Keratinocyte (primary cell): ENCODE measurements around the gene TPST2. TPM values are rescaled to one million over a fixed set of nuclear protein-coding genes. Genes with fewer than 3 reads are reported as not detected.

ENCODE experiments used
- DNase-seq: peaks from one replicate; pipeline ENCODE4 v3.0.0-alpha.2; 2011; ENCODE audit warnings: low read depth, missing footprints, low spot score
- FAIRE-seq: peaks from 2 replicates; lab custom pipeline; 2011; peaks lifted over from hg19 to GRCh38; lab: Jason Lieb, UNC
- H2AFZ ChIP-seq: 2 replicates; pipeline ENCODE4 v1.6.0; 2012; ENCODE audit warnings: low read length, control low read depth, inconsistent platforms; ENCODE audit not compliant: control insufficient read depth
- H3K27ac ChIP-seq: 2 replicates; pipeline ENCODE4 v1.5.1; 2011; ENCODE audit warnings: low read length; ENCODE audit not compliant: control insufficient read depth, insufficient read depth
- H3K27me3 ChIP-seq: 3 replicates; pipeline ENCODE4 v1.6.0; 2011; ENCODE audit warnings: low read length; ENCODE audit not compliant: control insufficient read depth, insufficient read depth; ENCODE audit errors: extremely low read depth
- H3K36me3 ChIP-seq, 2 experiments: 2 replicates in 1 of 2; 3 replicates in 1 of 2; pipeline ENCODE4 v1.5.1; 2011; ENCODE audit warnings: low read length in 2 of 2, mild to moderate bottlenecking in 1 of 2; ENCODE audit not compliant: control insufficient read depth in 2 of 2, insufficient read depth in 2 of 2; ENCODE audit errors: extremely low read depth in 1 of 2
- H3K4me1 ChIP-seq: 3 replicates; pipeline ENCODE4 v1.5.1; 2011; ENCODE audit warnings: low read length; ENCODE audit not compliant: control insufficient read depth, insufficient read depth; ENCODE audit errors: extremely low read depth
- H3K4me2 ChIP-seq: 3 replicates; pipeline ENCODE4 v1.6.0; 2011; ENCODE audit warnings: low read depth, low read length; ENCODE audit not compliant: control insufficient read depth, insufficient read depth; ENCODE audit errors: extremely low read depth
- H3K4me3 ChIP-seq, 3 experiments: fragments of 200-600 bp in 1 of 3; sonication (generic) in 1 of 3; 2 replicates in 2 of 3; 3 replicates in 1 of 3; pipeline ENCODE4 v1.5.1; 2011 to 2016; ENCODE audit warnings: low read length in 3 of 3, mild to moderate bottlenecking in 3 of 3, control low read depth in 2 of 3, inconsistent platforms in 1 of 3, low read depth in 1 of 3, mixed read lengths in 1 of 3, mixed run types in 1 of 3, moderate library complexity in 1 of 3; ENCODE audit not compliant: control insufficient read depth in 2 of 3, insufficient read depth in 2 of 3; ENCODE audit errors: extremely low read depth in 1 of 3
- H3K79me2 ChIP-seq: 2 replicates; pipeline ENCODE4 v1.6.0; 2012; ENCODE audit warnings: low read length; ENCODE audit not compliant: control insufficient read depth, insufficient read depth
- H3K9ac ChIP-seq: 3 replicates; pipeline ENCODE4 v1.6.0; 2011; ENCODE audit warnings: low read length; ENCODE audit not compliant: control insufficient read depth, insufficient read depth; ENCODE audit errors: extremely low read depth
- H3K9me1 ChIP-seq: 3 replicates; pipeline ENCODE4 v1.6.0; 2011; ENCODE audit warnings: low read length; ENCODE audit not compliant: control insufficient read depth, insufficient read depth; ENCODE audit errors: extremely low read depth
- H3K9me3 ChIP-seq: 2 replicates; pipeline ENCODE4 v1.5.1; 2012; ENCODE audit warnings: low read depth, low read length; ENCODE audit not compliant: control insufficient read depth
- H4K20me1 ChIP-seq: 3 replicates; pipeline ENCODE4 v1.6.0; 2011; ENCODE audit warnings: low read length; ENCODE audit not compliant: control insufficient read depth, insufficient read depth; ENCODE audit errors: extremely low read depth
- EZH2 ChIP-seq: IDR thresholded peaks from one replicate; pipeline ENCODE4 v1.6.1; 2012; ENCODE audit warnings: inconsistent platforms, mild to moderate bottlenecking, low read length, moderate library complexity
- dilution Hi-C: fragments of 300-500 bp; cut with MboI; formaldehyde crosslinking; loops from one replicate; pipeline ENCODE4 v1.7.0; 2020; ENCODE audit warnings: low sequenced_read_pairs; ENCODE audit not compliant: extremely low pct_ligation_motif_present
- polyA plus RNA-seq, 5 experiments: library from polyadenylated mRNA; depleted of rRNA in 3 of 5; stranded (reverse) in 3 of 5; stranded (forward) in 1 of 5; unstranded in 1 of 5; fragments of >200 nt; gene quantifications; 1 replicate in 1 of 5; 2 replicates in 3 of 5; 3 replicates in 1 of 5; pipeline versions ENCODE4 v1.2.1 to v1.2.3, GENCODE V29; 2011 to 2012; ENCODE audit warnings: missing spikeins in 2 of 5, low read depth in 1 of 5, low replicate concordance in 1 of 5
- TF ChIP-seq, protein P1 (sequence below), 3 experiments: IDR thresholded peaks in 1 of 3; conservative IDR thresholded peaks in 1 of 3; optimal IDR thresholded peaks in 1 of 3; 2 replicates in 2 of 3; 3 replicates in 1 of 3; pipeline versions ENCODE3 to v1.5.1; 2011; ENCODE audit warnings: low read length in 3 of 3, mild to moderate bottlenecking in 3 of 3, moderate library complexity in 2 of 3, control low read depth in 1 of 3, inconsistent platforms in 1 of 3; ENCODE audit not compliant: insufficient read depth in 2 of 3; ENCODE audit errors: extremely low read depth in 1 of 3

TPST2 gene
- polyA plus RNA-seq, 1 donor (not counting 4 experiments of a cell fraction or from before 2014, with no cell fraction given): 22.4 TPM

DNA sequence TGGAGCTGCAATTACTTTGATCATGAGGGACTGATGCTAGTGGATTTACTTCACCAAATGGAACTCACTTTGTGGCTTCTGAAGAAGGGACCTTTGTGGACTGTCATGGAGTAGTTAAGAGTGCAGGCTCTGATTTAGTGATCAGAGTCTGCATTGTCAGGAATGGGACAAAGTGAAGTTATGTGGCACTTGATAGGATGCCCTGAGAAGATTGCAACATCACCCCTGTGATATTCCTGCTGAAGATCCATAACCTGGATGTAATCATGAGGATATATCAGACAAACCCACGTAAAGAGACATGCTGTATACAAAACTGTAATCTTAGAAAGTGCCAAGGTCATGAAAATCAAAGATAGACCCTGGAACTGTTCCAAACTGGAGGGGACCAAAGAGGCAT is 76.1 kb downstream of the TPST2 start:
- no peaks in the 10 kb centered on the region for H3K9me3 ChIP-seq
- H3K4me2 ChIP-seq: peak overlapping the region; percentile 96
- no peak overlapping the region for H2AFZ ChIP-seq
- TF ChIP-seq EZH2: no peak
- TF ChIP-seq, protein P1, sequence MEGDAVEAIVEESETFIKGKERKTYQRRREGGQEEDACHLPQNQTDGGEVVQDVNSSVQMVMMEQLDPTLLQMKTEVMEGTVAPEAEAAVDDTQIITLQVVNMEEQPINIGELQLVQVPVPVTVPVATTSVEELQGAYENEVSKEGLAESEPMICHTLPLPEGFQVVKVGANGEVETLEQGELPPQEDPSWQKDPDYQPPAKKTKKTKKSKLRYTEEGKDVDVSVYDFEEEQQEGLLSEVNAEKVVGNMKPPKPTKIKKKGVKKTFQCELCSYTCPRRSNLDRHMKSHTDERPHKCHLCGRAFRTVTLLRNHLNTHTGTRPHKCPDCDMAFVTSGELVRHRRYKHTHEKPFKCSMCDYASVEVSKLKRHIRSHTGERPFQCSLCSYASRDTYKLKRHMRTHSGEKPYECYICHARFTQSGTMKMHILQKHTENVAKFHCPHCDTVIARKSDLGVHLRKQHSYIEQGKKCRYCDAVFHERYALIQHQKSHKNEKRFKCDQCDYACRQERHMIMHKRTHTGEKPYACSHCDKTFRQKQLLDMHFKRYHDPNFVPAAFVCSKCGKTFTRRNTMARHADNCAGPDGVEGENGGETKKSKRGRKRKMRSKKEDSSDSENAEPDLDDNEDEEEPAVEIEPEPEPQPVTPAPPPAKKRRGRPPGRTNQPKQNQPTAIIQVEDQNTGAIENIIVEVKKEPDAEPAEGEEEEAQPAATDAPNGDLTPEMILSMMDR (optimal IDR thresholded peaks at IDR 0.05 in 1 of 3, IDR thresholded peaks at IDR 0.05 in 1 of 3, conservative IDR thresholded peaks at IDR 0.05 in 1 of 3; ENCODE audit: extremely low read depth in 1 of 3, insufficient read depth in 2 of 3, low read length in 3 of 3): no peak
- no peak for DNase-seq
- H3K9me1 ChIP-seq: no peaks in the 10 kb centered on the region
- no peak overlapping the region for H3K4me3 ChIP-seq
- no peaks in the 10 kb centered on the region for H4K20me1 ChIP-seq
- peaks cover 20% of the 10 kb centered on the region for H3K4me1 ChIP-seq
- no peak overlapping the region for H3K9ac ChIP-seq
- peaks cover 8 to 12% of the 10 kb centered on the region in 2 experiments for H3K36me3 ChIP-seq
- peak; percentile 41 for FAIRE-seq
- dilution Hi-C loops: no loop called here
- no peaks in the 10 kb centered on the region for H3K27me3 ChIP-seq
- no peak overlapping the region for H3K27ac ChIP-seq
- peaks cover 31% of the 10 kb centered on the region for H3K79me2 ChIP-seq

DNA sequence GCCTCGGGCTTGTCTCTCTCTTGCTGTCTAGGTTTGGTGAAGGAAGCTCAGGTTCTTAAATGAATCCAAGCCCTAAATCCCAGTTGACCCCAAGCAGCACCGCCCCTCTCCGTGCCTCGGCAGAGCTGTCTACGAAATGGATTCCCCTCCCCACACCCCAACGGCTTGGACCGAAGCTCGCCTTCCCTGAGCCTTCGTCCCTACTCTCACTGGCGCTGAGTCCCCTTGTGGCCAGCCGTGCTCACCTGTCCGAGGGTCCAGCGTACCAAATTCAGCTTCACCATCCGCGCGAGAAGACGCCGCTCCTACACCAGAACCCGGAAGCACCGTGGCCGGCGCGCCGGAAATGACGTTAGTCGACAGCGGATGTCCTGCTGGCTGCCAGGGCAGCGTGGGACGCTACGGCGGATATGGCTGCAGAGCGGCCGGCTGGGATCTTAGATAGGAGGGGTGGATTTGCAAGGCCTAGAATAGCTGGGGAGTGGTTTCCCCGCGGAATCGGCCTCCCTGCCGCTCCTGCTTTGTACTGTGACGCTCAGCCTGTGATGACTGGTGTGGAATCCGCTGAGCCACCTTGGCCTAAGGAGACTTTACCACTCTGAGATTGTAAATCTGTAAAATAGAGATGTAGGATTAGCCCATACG is 77.7 kb downstream of the TPST2 start, which contains the start of gene TFIP11:
TFIP11 (minus strand) TSS at position 325 of the 645 bp plus-strand sequence. CDS start 2,201 bp downstream, outside the sequence.
- Histone ChIP-seq H3K79me2 (peaks cover 31% of the 10 kb centered on the region), H3K27ac (peak within 1 kb of the TSS; percentile 80), H3K9ac (peak within 1 kb of the TSS; percentile 89), H3K9me3 (no peaks in the 10 kb centered on the region), H3K4me2 (peak within 1 kb of the TSS; percentile 96), H3K9me1 (no peaks in the 10 kb centered on the region), H3K36me3 (peaks cover 14 to 18% of the 10 kb centered on the region in 2 experiments), H4K20me1 (no peaks in the 10 kb centered on the region), H2AFZ (peak within 1 kb of the TSS; percentile 99), H3K4me1 (peaks cover 20% of the 10 kb centered on the region), H3K4me3 (peak within 1 kb of the TSS; percentile 88 to 98 (median 94)), H3K27me3 (no peaks in the 10 kb centered on the region)
- DNase-seq: peak; percentile 26
- peak; percentile 32 for FAIRE-seq
- dilution Hi-C loops: no loop called here
- TF ChIP-seq EZH2: no peak
- TF ChIP-seq, protein P1 (optimal IDR thresholded peaks at IDR 0.05 in 1 of 3, IDR thresholded peaks at IDR 0.05 in 1 of 3, conservative IDR thresholded peaks at IDR 0.05 in 1 of 3; ENCODE audit: extremely low read depth in 1 of 3, insufficient read depth in 2 of 3, low read length in 3 of 3): no peak
